ENCODE measurements around the gene SPEN. TPM values are rescaled to one million over a fixed set of nuclear protein-coding genes. Genes with fewer than 3 reads are reported as not detected.

SPEN gene
- total RNA-seq, 1 donor from 2014 or later, result 68.4 TPM

GRCh38 chr1:15833069-15833679 lies 14.3 kb upstream of the SPEN start:
- intact Hi-C loops (cut with micrococcal nuclease), result loop anchor here (1.0 to 10.0 kb wide), 6 partner anchors 18 to 1072 kb away; partner anchors contain the start of genes NECAP2 and RNU1-1

GRCh38 chr1:15833842-15834405 lies 13.6 kb upstream of the SPEN start:
- intact Hi-C loops (cut with micrococcal nuclease), result loop anchor here (1.0 to 10.0 kb wide), 11 partner anchors 19 to 1071 kb away; partner anchors contain the start of genes CPLANE2, NECAP2, RNU1-1 and SZRD1

GRCh38 chr1:15834406-15835204 lies 12.9 kb upstream of the SPEN start:
- intact Hi-C loops (cut with micrococcal nuclease), result loop anchor here (1.0 to 10.0 kb wide), 11 partner anchors 13 to 1070 kb away; partner anchors contain the start of genes CPLANE2, NECAP2, RNU1-1 and SPEN

- intact Hi-C loops (cut with micrococcal nuclease), result loop anchor here (1.0 to 10.0 kb wide), 6 partner anchors 12 to 1070 kb away; partner anchors contain the start of genes NECAP2, RNU1-1 and SPEN
Measured at GRCh38 chr1:15835205-15835740, 12.2 kb upstream of the SPEN start.

GRCh38 chr1:15835741-15836510 lies 11.6 kb upstream of the SPEN start:
- intact Hi-C loops (cut with micrococcal nuclease), result loop anchor here (1.0 to 10.0 kb wide), 7 partner anchors 11 to 1069 kb away; partner anchors contain the start of genes DDI2, NECAP2, RNU1-1 and SPEN

- intact Hi-C loops (cut with micrococcal nuclease), result loop anchor here (1.0 to 10.0 kb wide), 4 partner anchors 219 to 1068 kb away; partner anchors contain the start of genes DDI2, NECAP2 and RNU1-1
Measured at GRCh38 chr1:15836511-15836771, 11.1 kb upstream of the SPEN start.

- intact Hi-C loops (cut with micrococcal nuclease), result loop anchor here (1.0 to 10.0 kb wide), 4 partner anchors 220 to 1068 kb away; partner anchors contain the start of genes DDI2, NECAP2 and RNU1-1
Measured at GRCh38 chr1:15836772-15837669, 10.5 kb upstream of the SPEN start.

GRCh38 chr1:15837931-15838330 lies 9.6 kb upstream of the SPEN start:
- intact Hi-C loops (cut with micrococcal nuclease), result loop anchor here (10.0 kb wide), 3 partner anchors 607 to 1067 kb away; partner anchors contain the start of genes NECAP2 and RNU1-1

GRCh38 chr1:15838721-15839120 lies 8.8 kb upstream of the SPEN start:
- intact Hi-C loops (cut with micrococcal nuclease), result loop anchor here (10.0 kb wide), 3 partner anchors 606 to 1066 kb away; partner anchors contain the start of genes NECAP2 and RNU1-1

GRCh38 chr1:15843826-15844572 lies 3.5 kb upstream of the SPEN start:
- intact Hi-C loops (cut with micrococcal nuclease), result no loop called here

- intact Hi-C loops (cut with micrococcal nuclease), result loop anchor here (5.0 kb wide), 2 partner anchors 149 to 506 kb away; partner anchors contain the start of gene FBXO42
Measured at GRCh38 chr1:15846056-15846455, 1.5 kb upstream of the SPEN start.

GRCh38 chr1:15847893-15848142 lies 311 bp downstream of the SPEN start:
- intact Hi-C loops (cut with micrococcal nuclease), result loop anchor here (1.0 to 5.0 kb wide), 8 partner anchors 13 to 504 kb away; partner anchors contain the start of genes CPLANE2, FBXO42 and ZBTB17

GRCh38 chr1:15848143-15848928 lies 829 bp downstream of the SPEN start:
- intact Hi-C loops (cut with micrococcal nuclease), result loop anchor here (5.0 kb wide), 2 partner anchors 151 to 504 kb away; partner anchors contain the start of gene FBXO42

GRCh38 chr1:15848929-15849774 lies 1.6 kb downstream of the SPEN start:
- intact Hi-C loops (cut with micrococcal nuclease), result loop anchor here (5.0 kb wide), 2 partner anchors 152 to 503 kb away; partner anchors contain the start of gene FBXO42

- intact Hi-C loops (cut with micrococcal nuclease), result loop anchor here (1.0 to 5.0 kb wide), 4 partner anchors 35 to 502 kb away; partner anchors contain the start of gene FBXO42
Measured at GRCh38 chr1:15849775-15850324, 2.3 kb downstream of the SPEN start.

- intact Hi-C loops (cut with micrococcal nuclease), result loop anchor here (1.0 to 5.0 kb wide), 2 partner anchors 35 to 37 kb away; no protein-coding TSS in a partner anchor
Measured at GRCh38 chr1:15850471-15851001, 3.0 kb downstream of the SPEN start.
